GM12874 (cell line): ENCODE measurements around the gene GOLGB1.

Experiments
- TF ChIP-seq, protein P1 (sequence below): IDR thresholded peaks from 2 replicates; pipeline ENCODE4 v1.5.1; 2011; ENCODE audit warnings: low read depth, mild to moderate bottlenecking, control low read depth, low read length, moderate library complexity; ENCODE audit not compliant: insufficient read depth

GOLGB1 gene, protein sequence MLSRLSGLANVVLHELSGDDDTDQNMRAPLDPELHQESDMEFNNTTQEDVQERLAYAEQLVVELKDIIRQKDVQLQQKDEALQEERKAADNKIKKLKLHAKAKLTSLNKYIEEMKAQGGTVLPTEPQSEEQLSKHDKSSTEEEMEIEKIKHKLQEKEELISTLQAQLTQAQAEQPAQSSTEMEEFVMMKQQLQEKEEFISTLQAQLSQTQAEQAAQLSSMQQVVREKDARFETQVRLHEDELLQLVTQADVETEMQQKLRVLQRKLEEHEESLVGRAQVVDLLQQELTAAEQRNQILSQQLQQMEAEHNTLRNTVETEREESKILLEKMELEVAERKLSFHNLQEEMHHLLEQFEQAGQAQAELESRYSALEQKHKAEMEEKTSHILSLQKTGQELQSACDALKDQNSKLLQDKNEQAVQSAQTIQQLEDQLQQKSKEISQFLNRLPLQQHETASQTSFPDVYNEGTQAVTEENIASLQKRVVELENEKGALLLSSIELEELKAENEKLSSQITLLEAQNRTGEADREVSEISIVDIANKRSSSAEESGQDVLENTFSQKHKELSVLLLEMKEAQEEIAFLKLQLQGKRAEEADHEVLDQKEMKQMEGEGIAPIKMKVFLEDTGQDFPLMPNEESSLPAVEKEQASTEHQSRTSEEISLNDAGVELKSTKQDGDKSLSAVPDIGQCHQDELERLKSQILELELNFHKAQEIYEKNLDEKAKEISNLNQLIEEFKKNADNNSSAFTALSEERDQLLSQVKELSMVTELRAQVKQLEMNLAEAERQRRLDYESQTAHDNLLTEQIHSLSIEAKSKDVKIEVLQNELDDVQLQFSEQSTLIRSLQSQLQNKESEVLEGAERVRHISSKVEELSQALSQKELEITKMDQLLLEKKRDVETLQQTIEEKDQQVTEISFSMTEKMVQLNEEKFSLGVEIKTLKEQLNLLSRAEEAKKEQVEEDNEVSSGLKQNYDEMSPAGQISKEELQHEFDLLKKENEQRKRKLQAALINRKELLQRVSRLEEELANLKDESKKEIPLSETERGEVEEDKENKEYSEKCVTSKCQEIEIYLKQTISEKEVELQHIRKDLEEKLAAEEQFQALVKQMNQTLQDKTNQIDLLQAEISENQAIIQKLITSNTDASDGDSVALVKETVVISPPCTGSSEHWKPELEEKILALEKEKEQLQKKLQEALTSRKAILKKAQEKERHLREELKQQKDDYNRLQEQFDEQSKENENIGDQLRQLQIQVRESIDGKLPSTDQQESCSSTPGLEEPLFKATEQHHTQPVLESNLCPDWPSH (N-terminal part only)

DNA sequence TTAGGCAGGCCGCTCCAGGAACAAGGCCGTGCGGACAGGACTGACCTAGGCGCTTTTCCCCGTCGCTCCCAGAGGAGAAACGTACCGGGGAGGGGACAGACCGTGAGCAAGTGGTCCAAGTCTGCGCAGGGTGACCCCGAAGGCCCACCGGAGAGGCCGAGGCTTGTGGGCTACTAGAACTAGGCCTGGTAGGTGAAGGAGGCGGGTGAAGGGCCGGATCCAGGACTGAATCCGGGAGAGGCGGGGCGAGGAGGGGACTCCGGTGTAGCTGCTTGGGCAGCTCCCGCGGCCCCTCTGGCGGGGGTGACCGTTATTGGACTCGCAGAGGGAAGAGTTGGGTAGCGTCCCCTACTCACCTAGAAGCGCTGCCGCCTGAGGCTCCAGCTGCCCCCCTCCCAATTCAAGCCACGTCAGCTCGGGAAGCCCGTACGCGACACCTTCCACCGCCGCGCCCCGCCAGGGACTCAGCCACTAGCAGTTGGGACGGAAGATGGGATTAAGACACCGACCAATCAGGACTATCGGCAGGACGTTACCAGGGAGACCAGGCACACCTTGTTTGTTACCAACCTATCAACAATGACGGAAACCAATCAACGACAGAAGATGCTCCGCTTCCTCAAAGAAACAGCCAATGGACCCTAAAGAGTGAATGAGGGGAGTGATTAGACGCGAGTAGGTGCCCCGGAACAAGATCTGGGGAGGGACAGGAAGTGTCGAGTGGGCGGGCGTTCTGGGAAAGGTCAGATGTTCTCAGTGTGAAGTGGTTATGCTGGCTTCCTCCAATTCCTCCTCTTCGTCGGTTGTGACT, at the start of gene GOLGB1:
Gene GOLGB1, minus strand, starts transcription at position 466 of the 811 bp plus-strand sequence. CDS start 18,770 bp downstream, outside the sequence.
- TF ChIP-seq, protein P1, sequence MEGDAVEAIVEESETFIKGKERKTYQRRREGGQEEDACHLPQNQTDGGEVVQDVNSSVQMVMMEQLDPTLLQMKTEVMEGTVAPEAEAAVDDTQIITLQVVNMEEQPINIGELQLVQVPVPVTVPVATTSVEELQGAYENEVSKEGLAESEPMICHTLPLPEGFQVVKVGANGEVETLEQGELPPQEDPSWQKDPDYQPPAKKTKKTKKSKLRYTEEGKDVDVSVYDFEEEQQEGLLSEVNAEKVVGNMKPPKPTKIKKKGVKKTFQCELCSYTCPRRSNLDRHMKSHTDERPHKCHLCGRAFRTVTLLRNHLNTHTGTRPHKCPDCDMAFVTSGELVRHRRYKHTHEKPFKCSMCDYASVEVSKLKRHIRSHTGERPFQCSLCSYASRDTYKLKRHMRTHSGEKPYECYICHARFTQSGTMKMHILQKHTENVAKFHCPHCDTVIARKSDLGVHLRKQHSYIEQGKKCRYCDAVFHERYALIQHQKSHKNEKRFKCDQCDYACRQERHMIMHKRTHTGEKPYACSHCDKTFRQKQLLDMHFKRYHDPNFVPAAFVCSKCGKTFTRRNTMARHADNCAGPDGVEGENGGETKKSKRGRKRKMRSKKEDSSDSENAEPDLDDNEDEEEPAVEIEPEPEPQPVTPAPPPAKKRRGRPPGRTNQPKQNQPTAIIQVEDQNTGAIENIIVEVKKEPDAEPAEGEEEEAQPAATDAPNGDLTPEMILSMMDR: no peak

DNA sequence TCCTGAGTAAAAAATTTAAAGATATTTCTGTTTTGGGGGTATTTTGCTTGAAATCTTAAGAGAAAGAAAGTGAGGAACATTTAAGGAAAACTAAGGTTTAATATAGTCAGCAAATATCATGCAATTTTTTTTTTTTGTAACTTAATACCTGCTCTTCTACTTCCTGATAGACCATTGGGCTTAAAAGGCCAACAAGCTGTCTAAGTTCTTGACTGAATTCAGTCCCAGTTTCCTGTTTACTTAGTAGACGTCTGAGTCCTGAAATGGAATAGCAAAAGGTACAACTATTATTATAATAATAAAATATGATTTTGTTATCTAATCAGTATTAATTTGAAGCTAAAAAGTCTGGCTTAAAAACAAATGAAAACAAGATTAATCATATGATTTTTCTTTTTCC, 47.4 kb upstream of the GOLGB1 start:
- TF ChIP-seq, protein P1: no peak

DNA sequence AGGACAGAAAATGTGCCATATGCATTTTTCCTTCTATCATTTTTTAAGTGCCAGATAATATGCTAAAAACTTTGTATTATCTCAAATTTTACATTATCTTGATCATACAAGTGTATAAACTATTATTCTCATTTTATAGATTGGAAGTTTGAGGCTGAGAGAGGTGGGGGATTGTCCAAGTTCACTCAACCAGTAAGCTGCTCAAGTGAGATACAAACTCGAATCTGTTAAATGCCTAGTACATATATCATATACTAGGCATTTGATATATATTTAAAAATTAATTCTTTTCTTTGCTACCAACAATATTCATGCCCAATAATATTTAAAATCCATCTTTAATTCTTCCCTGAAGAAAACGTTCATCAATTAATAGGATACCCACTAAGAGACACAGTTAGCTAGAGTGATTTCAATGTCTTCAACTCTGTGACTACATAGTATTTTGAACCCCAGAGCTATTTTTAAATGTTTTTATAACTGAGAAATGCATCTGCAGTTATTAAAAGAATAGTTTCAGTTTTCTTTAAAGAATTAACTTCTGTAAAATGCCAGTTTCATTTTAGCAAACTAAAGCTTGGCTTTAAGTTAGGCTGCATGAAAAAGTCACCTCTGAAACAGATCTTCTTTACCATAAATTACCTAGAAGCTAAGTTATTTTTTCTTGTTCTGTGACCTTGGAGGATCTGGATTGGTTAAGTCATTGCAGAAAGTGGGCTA, 44.9 kb upstream of the GOLGB1 start:
- TF ChIP-seq, protein P1: no peak

DNA sequence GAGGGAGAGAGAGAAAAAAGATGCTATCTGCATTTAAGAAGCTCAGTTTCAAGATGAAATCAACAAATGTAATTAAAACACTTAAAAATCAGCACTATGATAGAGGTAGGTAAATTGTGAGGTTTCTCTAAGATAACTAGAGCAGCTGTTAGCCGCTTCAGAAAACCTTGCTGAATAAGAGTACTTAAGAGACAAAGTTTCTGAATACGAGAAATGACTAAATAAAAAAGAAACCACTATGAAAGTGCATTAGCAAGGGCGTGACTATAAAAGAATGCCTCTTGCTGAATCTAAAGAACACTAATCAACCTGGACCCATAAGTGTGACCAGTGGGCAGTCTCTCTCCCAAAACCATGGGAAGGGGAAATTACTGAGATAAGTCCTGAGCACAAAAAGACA, 43.5 kb upstream of the GOLGB1 start:
- TF ChIP-seq, protein P1: no peak

DNA sequence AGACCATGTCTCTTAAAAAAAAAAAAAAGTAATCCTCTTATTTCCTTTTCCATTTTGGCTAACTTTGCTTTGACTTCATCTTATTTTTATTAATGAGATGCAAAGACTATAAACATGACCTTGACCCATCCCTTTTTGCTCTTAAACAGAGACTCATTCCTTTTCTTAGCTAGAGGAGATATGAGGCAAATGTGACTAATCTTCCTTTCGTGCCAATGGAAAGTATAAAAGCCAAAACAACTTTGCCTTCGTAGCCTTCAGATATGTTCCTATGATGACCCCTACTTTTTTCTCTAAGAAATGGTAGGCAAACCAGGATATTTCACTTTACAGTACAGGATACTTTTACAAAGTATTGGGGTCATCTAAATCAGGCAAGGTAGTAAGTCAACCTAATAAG, 36.9 kb upstream of the GOLGB1 start:
- TF ChIP-seq, protein P1: no peak

DNA sequence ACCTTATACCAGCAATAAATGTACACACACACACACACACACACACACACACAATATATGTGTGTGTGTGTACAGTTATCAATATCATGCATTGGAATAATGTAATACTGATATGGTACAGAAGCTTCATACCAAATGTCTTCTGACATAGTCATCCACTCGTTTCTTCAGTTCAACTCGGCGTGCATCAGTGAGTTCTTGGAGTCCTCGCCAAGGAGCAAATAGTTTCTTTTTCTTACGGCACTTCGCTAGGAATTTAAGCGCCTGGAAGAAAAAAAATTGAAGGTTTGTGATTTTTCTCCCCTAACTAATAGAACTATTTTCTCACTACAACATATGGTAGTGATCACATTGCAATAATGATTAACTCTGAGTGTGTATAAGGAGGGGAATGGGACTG, 32.1 kb upstream of the GOLGB1 start:
- TF ChIP-seq, protein P1: no peak
